Medulla oblongata (tissue), 1 donor: Measurements from ENCODE around the gene PSD.

Experiments
- DNase-seq: peaks from one replicate; pipeline ENCODE4 v3.0.0-alpha.2; 2015; ENCODE audit errors: extremely low spot score

Gene PSD

DNA sequence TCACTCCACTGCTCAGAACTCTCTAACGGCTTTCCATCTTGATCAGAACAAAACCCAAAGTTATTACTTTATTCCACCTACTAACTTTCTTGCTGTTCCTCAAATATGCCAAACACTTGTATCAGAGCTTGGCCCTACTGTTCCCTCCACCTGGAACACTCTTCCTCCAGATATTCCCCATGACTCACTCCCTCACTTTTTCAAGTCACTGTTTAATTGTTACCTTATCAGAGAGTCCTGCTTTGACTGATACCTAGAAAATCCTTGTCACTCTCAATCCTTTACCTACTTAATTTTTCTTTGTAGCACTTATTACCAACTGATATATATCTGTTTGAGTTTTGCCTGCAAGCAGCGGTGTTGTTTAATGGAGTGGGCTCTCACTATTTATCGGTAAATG lies 28.7 kb downstream of the PSD start:
- DNase-seq, result no peak

DNA sequence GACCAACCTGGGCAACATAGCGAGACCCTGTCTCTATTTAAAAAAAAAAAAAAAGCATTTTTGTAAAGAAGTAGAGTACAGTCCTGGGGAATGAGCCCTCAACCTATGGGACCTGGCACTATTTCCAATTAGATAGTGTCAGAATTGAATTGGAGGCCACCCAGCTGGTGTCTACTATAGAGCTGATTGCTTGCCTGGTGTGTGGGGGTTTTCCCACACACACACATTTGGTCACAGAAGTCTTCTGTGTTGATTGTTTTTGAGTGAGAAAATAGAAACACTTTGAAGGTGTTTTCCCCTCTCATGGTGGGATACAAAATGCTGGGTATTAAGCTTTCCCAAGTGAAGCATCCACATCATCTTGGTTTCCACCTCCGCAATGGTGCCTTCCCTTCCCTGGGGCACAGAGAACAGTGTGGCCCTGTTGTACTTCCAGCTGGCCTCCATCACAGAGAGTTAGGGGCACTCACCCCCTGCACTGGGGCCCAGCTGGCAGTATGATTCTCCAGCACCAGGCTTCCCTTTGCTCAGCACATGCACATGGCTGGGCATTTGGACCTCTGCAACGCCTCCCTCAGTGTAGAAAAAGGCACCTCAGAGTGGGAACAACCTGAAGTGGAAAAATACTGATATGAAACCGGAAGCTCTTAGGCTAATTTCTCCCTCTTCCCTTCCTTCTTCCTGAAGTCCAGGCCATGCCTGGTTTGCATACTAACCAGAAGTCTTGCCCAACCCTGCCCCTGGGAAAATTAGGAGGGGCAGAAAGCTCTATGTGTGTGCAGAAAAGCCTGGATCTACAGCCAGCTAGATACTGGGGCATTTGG lies 33.8 kb downstream of the PSD start:
- DNase-seq, result no peak

DNA sequence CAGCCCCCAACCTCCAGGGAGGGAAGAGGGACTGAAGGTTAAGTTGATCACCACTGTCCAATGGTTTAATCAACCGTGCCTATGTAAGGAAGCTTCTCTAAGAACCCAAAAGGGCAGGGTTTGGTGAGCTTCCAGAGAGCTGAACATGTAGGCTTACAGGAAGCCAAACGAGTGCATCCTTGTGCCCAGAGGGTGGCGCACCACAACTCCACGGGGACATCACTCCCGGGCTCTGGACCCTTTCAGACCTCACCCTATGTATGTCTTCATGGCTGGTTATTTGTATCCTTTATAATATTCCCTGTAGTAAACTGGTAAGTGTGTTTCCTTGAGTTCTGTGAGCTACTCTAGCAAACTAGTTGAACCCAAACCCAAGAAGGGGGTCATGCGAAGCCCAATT lies 34.5 kb downstream of the PSD start:
- no peak for DNase-seq

DNA sequence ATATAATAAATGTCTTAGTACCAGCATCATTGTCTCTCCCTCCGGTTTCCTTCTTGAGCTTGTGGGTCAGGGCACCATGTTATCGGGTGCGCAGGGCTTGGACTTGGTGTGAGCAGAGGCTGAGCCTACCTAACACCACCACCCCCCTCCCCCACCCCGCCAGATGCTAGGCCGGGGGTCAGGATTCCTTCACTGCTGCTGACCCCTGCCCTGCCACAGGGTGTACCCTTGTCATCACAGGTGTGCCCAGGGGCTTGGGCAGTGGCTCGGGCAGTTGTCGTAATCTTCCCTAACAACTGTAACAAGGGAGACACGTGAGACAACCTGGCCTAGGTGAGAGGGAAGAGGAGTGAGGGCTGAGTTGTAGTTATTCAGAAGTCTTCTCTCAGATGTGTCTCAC lies 35.7 kb downstream of the PSD start:
- no peak for DNase-seq

DNA sequence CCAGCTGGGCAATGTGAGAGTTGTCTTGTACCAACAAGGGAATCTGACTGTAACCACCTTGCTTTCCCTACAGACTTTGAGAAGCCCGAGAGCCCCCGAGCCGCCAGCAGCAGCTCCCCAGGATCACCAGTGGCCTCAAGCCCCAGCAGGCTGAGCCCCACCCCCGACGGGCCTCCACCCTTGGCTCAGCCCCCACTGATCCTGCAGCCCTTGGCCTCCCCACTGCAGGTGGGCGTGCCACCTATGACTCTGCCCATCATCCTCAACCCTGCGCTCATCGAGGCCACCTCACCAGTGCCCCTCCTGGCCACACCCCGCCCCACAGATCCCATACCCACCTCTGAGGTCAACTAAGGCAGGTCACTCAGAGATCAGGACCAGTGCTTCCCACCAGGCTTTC lies 36.6 kb downstream of the PSD start:
- DNase-seq, result no peak

DNA sequence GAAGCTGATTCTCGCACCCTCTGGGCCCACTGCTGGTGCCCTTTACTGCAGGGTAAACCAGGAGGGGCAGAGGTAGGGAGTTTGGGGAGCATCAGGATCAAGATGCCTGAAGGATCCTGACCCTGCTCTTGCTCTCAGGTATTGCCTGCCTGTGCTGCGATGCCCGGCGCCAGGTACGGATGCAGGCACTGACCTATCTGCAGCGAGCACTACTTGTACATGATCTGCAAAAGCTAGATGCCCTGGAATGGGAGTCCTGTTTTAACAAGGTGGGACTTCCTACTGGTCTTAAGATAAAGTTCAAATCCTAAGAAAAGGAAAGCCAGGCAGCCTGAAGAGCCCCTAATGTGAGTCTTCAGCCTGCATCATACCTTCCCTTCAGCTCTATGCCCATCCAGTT lies 39.2 kb downstream of the PSD start:
- DNase-seq, result no peak

DNA sequence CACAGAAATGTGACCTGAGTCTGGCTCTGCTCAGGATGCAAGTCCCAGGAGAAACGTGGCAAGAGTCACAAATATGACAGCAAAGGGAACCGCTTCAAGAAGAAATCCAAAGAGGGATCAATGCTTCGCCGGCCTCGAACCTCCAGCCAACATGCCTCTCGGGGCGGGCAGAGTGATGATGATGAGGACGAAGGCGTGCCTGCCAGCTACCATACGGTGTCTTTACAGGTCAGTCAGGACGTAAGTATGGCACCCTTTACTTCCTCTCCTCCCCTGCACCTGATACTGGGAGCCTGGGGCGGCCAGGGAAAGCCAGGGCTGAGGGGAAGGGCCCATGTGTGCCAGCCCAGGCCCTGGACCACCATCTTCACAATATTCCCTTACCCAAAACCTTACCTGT lies 41.7 kb downstream of the PSD start:
- no peak for DNase-seq

DNA sequence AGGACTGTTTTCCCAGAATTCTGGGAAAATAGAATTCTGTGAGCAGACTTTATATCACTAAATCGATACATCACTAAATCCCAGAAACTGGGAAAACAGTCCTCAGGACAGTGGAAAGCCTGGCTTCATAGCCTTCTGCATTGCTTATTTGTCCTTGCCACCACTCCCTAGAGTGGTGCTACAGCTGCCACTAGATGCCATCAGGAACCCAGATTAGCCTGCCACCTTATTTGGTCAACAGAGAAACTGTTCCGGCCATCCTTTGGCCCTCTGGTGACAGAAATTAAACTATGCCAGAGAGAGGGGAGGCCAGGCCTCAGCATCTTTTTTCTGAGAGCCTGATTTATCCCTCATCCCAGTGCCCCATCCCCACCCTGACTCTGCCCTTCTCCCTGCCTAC lies 42.7 kb downstream of the PSD start:
- DNase-seq, result no peak

DNA sequence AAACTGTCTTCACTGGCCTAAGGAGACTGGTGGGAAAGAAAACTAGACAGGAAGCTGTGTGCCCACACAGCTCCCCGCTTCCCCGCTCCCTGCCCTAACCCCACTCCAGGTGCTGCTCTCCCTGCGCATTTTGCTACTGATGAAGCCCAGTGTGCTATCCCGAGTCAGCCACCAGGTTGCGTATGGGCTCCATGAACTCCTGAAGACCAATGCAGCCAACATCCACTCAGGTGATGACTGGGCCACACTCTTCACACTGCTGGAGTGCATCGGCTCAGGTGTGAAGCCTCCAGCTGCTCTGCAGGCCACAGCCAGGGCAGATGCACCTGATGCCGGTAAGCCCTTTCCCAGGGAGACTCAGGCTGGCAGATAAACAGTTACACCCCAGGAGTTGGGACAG lies 43.3 kb downstream of the PSD start:
- no peak for DNase-seq

DNA sequence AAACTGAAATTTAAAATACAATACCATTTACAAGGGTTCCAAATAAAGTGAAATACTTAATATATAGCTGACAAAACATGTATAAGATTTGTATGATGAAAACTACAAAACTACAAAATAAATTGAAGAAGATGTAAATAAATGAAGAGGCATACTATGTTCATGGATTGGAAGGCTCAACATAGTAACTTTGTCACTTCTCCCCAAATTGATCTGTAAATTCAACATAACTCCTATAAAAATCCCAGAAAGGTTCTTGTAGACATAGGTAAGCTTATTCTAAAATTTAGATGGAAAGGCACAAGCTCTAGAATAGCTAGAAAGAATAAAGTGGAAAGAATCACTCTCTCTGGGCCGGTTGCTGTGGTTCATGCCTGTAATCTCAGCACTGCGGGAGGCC lies 47.3 kb downstream of the PSD start:
- DNase-seq, result no peak

DNA sequence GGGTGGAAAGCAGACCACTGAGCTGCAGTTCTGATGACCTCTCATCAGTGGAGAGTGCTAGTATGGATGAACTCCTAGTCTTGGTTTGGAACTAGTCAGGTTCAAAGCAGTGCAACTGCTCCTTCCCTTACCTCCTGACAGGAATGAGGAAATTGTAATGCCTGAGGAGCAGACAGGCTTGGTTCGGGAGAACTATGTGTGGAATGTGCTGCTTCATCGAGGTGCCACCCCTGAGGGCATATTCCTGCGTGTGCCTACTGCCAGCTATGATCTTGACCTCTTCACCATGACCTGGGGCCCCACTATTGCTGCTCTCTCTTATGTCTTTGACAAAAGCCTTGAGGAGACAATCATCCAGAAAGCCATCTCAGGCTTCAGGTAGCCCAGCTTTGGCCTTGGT lies 50.5 kb downstream of the PSD start:
- DNase-seq, result no peak

DNA sequence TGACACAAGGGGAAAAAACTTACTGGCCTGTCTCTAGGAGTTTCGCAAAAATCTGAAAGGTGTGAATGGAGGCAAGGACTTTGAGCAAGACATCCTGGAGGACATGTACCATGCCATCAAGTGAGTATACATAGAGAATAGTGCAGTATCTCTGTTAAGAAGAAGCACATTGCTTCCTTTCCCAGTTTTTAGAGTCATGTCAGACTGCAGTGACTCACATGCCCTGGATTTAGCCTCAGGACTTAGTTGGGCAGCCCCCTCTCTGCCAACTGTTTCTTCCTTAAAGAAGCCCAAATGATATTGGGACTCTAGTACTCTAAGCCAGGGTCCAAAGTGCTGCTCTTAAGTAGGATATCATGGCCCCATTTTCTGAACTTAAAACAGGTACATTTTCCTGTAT lies 51.1 kb downstream of the PSD start:
- no peak for DNase-seq

DNA sequence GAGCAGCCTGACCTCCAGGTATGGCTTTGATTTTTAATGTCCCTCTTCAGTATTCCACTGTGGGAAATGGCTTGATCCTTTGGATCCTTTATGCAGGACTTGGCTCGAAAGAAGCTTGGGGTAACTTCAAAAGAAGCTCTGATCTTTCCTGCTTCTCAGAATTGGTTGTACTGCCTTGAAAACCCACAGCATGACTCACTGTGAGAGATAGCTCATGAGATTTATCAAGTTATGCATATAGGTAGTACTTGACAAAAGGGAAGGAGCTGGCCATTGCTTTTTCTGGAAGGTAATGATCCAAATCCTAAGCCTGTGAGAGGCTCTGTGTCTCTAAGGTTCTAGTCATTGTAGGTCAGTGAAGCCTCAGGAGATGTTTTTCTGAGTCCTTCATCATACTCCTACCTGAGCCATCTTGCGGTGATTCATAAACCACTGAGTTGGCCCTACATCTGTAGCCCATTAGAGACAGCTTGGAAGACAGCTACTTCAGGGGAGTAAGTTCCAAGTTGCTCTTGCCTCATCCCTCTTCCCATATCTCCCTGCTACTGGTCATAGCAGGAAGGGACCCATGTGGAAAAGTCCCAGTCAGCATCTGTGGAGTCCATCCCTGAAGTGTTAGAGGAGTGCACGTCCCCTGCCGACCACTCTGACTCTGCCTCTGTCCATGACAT lies 59.7 kb downstream of the PSD start:
- DNase-seq, result no peak

DNA sequence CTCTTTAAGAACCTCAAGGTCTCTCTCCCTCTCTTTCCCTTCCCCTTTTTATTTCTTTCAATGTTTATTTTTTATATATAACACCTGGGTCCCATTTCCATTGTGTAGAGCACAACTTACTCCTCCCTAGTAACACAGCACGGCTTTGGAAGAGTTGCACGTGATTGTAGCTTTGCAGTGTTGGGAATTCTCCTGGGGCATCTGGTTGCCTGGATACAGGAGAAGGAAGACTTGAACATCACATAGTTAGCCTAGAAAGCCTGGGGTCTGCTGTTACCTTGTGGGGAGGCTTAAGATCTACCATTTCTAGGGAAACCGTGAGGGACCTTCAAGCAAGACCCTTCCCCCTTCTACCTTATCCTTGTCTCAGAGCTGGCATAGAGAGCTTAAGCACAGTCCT lies 64.1 kb downstream of the PSD start:
- no peak for DNase-seq
